OCI-M1 (cell line): ENCODE data around the gene ENO4.

Experiments used
- DNase-seq: peaks from one replicate; lab custom pipeline; 2025; lab: John Stamatoyannopoulos, UW

ENO4 gene

DNA sequence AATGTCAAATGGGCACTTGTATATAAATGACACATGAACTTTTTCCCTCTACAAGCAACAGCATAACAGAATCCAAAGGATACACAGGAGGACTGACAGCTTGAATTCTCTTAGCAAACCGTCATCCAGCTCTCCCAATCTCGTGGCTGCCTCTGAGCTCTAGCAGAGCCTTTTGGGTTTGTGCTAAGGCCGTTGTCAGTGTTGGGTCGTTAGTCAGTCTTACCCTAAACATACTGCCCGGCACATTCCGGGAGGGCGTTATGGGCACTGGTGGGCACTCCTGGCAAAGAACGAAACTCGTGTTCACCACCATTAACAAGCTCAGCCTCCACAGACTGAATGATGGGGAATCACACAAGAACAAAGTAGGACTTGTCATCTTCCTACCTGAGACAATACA lies 19.6 kb upstream of the ENO4 start:
- DNase-seq: no peak

DNA sequence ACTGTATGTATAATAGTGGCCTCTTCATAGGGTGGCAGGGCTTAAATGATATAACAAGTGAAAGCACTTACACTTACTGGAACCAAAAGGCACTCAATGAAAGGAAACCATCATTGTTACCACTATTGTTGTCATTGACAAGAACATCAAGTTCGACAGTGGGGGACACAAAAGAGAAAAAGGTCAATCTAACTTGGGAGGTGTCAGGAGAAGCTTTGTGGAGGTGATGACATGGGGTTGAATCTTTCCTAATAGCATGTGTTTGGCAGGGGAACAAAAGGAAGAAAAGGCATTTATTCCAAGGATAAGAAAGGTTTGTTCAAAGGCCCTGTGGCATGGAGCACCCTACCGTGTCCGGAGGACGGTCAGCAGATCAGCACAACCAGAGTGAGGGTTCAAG lies 18.2 kb upstream of the ENO4 start:
- DNase-seq: no peak

DNA sequence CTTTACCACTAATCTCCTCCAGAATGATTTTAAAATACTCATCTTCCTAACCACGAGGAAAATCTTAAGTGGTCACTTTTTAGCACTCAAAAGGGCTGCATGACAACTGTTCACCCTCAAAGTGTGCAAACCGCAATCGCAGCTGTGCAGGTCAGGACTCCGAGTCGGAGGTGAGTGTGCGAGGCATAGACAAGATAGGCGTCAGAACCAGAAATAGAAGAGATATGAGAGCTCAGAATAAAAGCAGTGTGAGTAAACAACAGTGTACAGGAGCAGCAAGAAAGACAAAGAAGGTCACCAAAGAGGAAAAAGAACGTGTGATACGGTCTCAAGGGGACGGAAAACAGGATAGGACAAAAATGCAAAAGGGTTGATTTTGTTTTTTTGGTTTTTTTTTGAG lies 17.5 kb upstream of the ENO4 start:
- no peak for DNase-seq

DNA sequence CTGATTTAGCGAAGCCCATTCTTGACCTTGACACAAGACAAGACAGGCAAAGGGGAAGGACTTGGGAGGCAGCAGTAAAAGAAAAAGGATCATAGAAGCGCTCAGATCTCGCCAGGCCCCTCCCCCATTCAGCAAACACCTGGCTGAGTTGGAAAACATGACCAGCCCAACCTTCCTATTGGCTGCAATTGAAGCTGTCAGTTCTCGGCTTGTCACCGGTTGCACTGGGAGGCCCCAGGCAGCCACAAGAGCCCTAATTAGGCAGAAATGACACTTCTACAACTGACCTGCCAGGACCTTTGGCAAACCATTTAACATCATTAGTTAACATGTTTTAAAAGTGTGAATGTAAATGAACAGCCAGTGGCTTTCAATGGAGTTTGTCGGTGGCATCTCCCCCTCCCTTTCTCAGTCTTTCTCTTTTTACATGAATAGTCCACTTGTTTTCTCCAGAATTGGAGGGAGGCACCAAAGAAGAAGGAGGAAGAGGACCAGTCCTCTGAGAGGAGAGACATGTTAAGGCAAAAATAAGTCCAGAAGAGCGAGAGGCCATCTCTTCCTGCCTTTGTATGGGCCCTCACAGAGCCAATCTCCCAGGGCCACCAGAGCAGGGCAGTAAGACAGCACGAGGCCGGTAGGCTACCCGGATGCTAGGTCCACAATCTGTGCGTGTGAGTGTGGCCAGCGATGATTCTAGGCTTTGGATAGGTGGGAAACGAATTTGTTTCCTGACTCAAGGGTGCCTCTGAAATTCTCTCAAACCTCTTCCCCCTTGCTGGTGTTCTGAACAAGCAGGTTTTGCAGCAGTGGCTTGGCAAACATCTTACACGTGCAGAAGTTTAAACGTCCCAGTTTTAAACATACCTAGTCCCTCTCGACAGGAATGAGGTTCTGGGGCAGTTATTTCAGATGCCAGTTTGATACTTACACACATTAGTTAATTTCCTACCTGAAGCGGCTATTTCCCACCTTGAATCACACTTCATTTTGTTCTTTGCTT lies 15.0 kb upstream of the ENO4 start:
- no peak for DNase-seq

DNA sequence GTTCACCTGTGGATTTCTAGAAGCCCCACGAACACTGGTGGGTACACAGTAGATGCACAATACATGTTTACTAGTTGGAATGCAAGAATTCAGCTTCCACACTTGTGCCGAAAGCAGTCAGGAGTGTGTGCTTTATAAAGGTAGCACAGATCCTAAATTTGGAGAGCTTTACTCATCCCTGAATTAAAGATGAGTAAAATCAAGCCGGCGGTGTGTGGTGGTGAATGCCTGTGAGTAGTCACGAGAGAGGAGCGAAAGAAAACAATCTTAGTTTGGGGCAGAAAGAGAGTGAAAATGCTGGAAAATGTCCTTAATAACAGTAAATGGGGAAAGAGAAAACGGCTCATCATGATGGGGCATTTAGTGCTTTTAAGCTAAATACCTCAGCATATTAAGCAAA lies 13.6 kb upstream of the ENO4 start:
- DNase-seq: no peak

DNA sequence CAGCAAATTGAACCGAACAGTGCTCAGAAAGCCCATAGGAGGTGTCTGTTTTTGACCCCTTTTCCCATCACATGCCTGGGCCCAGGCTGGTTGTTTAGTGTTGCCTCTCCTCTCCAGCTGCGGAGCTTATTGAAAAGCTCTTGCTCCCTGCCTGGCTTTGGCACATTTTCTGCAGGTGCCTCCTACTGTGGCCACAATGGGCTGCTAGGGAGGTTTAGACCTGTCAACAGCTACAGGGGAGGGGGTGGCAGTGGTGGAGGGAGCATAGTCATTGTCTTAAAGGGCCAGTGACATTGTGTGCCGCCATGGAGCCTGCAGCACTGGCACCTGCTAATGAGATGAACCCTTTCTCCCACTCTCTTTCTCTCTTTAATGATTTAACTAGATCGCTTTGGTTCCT lies 13.2 kb upstream of the ENO4 start:
- DNase-seq: no peak

DNA sequence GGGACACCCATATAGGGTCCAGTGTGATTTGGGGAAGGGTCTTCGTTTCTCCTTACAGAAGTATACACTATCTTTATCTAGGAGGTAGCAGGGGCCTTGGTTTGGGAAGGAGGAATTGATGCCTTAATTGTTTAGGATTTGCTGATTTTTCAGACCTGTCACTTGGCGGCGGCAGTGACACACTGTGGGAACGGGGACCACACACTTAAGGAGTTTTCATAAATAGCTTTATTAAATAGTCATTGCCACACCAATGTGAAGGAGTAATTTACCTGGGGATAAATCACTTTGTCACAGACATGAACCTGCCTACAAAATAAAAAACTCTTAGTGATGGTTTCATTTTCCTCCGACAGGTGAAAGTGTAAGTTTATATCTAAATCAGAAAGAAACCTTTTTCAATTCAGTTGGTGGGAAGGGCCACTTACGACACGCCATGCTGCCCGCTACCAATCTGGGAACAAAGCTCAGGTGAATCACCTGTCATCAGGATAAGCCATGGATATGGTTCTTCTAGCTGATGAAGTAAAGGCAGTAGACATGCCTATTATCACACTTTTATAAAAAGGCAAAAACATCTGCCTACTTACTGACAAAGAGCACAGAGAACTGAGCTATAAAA lies 12.3 kb upstream of the ENO4 start:
- peak; percentile 44 for DNase-seq

DNA sequence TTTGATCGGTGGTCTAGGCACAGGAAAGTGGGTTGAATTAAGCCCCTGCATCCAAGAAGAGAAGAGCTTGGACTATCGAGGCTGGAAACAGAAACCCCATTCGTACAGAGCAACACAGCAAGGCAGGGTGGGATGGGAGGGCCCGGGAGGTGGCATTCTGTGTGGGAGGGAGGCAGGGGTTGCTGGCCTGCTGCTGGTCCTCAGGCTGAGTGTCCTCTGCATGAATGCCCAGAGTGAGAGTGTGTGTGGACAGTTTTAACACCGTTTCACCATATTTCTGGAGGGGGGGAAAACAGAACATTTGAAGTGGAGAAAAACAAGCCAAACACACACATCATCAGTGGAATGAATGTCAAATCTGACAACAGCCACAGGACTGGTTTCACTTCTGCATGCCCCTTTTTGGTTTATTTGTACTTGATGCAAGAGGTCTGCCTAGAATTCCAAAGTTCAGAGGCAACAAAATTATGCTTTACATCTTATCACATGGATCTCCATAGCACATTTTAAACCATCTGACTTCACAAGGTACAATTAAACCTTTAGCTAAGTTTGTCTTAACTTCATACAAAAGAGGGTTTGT lies 11.1 kb upstream of the ENO4 start:
- no peak for DNase-seq

DNA sequence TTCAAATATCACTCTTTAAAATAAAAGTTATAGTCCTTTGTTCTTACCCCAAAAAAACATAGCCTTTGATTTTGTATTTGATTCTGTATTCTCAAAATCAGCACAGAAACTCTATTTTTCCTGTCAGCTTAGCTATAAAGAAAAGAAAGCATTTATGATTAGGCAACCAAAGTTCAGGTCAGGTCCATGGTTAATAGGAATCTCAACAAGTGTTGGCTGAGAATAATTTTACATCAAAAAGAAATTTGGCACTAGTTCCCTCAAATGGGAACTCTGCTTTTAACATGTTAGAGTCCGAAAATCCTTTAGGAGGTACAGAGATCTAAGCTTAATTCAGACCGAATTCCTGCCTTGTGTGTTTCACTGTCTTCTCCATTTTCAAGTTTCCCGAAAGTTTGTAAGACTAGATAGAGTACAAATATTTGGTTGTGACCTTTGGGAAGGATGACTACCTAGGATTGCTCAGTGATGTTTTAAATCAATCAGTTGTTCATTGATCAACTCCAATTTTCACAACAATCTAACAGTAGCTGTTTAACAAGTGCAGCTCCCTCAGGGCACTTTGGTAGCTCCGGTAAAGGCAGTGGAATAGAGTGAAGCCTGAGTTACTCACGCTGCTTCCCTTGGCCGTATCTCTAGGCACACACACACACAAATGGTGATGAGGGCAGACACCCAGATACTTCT lies 8.8 kb upstream of the ENO4 start:
- DNase-seq: no peak

DNA sequence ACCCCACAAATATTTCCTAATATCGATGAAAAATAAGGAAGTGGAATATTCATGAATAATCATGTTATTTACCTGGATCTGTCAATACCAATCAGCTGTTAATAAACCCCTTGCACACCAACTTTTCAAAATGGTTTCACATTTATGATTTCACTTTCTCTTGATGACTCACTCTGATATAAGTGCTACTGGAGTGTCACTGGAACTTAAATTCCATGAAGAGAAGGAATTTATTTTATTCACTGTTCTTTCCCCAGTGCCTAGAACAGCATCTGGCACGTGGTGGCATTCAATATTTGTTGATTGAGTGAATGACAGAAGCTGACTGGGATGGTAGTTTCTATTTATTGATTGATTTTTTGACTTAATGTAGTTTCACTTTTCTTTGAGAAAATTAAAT lies 3.5 kb upstream of the ENO4 start:
- peak; percentile 34 for DNase-seq

DNA sequence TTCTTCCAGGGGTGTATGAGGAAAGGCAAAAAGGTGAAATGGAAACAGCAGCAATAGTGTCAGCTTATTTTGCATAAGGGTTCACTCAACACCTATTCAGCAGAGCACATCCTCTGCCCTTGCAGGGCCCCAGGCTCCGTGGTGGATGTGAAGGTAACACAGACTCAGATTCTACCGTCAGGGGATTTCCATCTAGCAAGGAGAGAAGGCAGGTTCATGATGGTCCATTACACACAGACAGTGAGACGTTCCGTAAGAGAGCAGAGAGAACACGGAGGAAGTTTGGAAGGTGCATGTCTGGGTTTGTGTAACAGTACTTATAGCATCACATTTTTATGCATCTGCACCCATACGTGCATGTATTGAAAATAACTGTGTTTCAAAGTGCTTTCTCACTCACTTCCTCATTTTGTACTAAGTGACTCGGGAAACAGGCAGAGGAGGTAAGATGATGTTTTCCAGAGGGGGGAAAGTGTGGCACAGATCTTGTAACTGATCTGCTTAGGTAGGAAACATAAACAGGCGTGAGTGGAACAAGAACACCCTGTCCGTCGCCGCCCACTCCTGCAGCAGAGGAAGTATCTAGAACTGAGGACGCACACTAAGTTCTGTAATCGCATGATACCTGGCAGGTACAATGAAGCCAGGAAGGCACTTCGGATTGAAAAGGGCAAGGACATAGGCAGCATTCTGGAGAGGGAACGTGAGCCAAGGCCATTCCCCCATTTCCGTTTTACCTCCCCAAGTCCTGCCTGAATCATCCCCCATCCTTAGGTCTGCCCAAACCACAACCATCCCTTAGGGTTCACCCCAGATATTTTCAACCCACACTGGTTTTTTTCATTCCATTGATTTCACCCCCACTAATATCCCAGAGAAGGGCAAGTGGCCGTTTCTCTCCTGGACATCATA lies 1.0 kb upstream of the ENO4 start:
- peak; percentile 21 for DNase-seq

DNA sequence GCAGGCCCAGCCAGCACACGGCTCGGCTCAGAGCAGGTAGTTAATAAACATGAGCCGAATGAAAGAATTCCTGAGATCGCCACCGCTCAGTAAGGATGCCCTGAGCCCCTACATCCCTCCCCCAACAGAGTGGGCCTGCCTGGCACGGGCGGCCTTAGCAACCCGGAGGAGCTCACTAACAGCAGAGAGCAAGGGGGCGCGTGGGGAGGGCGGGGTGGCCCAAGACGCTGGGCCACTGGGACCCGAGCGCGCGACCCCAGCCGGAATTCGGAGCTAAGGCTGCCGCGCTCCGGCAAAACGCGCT lies 403 bp upstream of the ENO4 start:
- DNase-seq: no peak

DNA sequence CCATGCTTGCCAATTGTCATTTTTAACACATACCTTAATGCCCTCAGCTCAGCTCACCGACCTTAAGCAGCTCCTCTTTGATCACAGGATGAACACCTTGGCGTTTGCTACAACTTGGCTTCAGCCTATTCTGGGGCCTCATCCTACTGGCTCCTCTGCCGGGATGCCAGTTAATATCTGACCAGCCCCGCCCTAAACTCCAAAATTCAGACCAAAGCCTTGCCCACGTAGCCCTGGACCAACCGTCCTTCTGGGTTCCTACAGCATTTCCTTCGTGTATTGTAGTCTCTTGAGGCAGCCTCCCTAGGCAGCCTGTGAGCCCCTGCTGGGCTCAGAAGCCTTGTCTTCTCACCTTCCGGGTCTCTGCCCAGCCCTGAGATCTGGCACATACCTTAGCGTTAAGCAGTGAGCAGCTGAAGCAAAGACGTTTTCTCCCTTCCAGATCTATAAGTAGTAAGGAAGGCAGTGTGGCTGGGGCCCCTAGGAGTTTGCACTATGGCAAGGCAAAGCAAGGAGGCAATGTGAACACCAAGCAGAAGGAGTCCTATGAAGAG lies 836 bp downstream of the ENO4 start:
- no peak for DNase-seq

DNA sequence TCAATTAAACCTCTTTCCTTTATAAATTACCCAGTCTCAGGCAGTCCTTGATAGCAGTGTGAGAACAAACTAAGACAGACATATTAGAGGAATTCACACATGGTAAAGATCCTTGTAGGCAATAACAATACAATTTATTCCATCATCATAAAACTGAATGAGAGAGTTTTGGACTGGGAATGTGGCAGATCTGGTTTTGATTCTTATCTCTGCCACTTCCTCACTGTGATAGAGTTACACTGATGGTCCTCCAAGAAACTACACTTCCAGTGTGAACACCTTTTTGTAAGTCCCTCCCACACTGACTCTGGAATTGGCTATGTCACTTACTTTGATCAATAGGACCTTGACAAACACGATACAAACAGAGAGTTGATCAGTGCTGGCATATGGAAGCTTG lies 2.9 kb downstream of the ENO4 start:
- no peak for DNase-seq

DNA sequence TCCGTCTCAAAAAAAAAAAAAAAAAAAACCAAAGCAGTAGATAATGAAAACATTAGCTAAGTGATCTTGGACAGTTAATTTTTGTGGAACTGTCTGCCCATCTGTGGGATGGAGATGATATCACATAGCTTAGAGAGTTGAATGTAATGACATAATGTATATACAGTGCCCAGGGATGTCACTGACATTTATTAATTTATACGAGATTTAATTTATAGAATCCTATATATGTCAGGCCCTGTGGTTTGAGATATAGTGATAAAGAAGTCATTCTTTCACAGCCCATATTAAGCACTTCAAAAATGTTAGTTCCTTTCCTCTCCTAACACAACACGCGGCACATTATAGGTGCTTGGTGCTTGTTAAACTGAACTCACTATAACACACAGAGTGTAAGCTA lies 4.0 kb downstream of the ENO4 start:
- no peak for DNase-seq

DNA sequence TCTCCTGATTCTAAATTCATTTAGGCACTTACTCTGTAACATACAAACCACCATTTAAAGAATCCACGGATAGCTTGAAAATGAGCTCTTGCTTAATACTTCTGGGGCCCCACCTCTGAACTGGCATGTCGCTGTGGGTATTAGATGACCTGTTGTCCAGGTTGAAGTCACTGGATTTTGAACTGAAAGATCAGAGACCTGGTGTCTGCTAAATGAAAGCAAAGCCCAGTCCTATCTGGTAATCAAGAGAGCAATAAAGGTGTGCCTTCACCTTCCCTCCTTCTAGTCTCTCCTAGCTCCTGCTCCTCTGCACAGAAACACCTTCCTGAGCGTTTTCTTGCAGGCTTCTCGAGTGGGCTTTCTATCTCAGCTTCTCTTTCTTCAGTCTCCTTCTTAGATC lies 4.4 kb downstream of the ENO4 start:
- no peak for DNase-seq

DNA sequence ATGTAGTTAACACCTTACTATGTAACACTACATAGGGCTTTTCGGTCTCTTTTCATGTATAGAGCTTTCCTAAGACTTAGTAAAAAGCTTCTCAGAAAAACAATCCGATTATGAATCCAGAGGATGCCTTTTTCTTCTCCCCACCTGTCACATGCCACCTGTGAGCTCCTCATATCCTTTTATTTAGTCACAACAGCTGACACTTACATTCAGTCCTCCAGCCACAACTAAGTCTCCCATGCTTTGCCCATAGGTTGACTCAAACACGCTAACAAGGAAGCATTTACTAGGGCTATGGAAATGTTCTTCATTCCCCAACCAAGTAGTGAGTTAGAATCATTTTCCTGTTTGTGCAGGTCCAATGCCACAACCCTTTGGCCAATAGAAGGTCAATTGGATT lies 7.9 kb downstream of the ENO4 start:
- DNase-seq: no peak

DNA sequence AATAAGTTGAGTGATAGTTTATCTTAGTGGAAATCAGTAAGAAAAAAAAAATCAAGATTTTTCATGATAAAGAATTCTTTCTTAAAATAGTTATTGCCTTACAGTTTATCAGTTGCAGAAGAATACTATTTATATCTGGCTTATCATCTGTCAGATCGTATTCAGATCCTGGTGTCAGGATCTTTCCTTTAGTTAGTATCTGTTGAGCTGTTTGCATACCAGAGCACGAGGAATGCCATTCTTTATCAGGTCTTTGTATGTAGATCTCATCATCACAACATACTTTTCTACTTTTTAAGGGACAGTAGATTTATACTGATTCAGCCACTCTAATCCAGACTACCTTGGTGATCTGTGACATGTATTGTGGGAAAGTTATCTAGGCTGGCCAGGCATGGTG lies 12.5 kb downstream of the ENO4 start:
- DNase-seq: no peak

DNA sequence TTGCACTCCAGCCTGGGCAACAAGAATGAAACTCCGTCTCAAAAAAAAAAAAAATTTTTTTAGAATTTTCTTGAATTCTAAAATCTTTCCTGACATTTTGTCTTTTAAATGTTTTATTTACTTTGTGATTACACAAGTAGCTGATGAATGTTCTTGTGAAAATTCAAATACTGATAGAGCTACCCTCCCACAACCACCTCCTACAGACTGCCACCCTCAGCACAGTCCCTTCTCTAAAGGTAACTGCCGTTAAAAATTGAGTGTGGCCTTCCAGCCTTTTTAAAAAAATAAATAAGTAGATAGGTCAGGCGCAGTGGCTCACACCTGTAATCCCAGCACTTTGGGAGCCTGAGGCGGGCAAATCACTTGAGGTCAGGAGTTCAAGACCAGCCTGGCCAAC lies 15.1 kb downstream of the ENO4 start:
- no peak for DNase-seq

DNA sequence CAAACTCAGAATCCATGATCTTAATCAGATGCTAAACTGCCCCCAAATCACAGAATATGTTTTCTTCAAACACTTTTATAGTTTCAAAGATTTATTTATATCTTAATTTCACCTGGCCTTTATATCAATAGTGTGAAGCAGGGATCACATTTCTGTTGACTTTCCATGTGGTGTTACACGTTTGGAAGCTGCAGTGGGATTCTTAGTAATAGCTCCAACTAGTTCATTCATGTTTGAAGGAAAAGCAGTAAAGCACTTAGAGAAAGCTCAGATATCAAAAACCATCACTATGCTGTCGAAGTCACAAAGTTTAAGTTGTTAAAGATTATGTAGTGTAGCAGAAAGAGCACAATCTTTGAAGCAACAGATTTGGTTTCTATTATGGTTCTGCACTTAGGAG lies 16.8 kb downstream of the ENO4 start:
- DNase-seq: no peak

DNA sequence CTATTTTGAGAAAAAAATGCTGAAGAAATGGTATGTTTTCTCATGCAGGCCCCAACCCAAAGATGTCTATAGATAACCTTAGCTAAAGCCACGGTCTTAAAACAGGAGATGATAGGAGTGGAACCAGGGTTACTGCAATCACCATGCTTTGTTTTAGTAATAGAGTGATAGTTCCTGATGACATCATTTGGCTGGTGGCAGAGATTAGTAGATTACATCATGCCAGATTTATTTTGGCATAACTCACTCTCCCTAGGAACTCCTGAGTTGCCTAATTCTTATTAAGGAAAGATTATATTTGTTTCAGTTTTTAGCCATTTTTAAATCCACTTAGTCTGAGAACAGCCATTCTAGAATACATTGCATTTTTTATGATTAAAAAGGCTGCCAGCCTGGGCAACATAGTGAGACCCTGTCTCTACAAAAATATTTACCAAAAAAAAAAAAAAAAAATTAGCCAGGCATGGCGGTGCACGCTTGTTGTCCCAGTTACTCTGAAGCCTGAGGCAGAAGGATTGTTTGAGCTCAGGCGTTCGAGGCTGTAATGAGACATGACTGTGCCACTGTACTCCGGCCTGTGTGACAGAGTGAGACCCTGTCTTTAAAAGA lies 17.8 kb downstream of the ENO4 start:
- no peak for DNase-seq
